Ectodermal cell (in vitro differentiated cells): Measurements from ENCODE around the gene SORBS2.

Experiments
- H3K27ac ChIP-seq: 2 replicates; pipeline ENCODE4 v1.7.0; 2013; ENCODE audit warnings: mild to moderate bottlenecking, low read depth, low read length; ENCODE audit not compliant: insufficient read depth, poor library complexity, severe bottlenecking
- H3K27me3 ChIP-seq: 2 replicates; pipeline ENCODE4 v1.7.0; 2013; ENCODE audit warnings: mild to moderate bottlenecking, low read length; ENCODE audit not compliant: insufficient read depth, control insufficient read depth, poor library complexity, severe bottlenecking
- H3K36me3 ChIP-seq: one replicate; pipeline ENCODE4 v1.7.0; 2013; ENCODE audit warnings: low read length; ENCODE audit not compliant: control insufficient read depth, insufficient read depth
- H3K4me1 ChIP-seq: one replicate; pipeline ENCODE4 v1.7.0; 2013; ENCODE audit warnings: low read length; ENCODE audit not compliant: control insufficient read depth, insufficient read depth
- H3K4me3 ChIP-seq: 2 replicates; pipeline ENCODE4 v1.7.0; 2013; ENCODE audit warnings: low read depth, low read length, control low read depth; ENCODE audit not compliant: insufficient read depth
- H3K9me3 ChIP-seq: 2 replicates; pipeline ENCODE4 v1.7.0; 2013; ENCODE audit warnings: mild to moderate bottlenecking, low read length, moderate library complexity; ENCODE audit not compliant: control insufficient read depth
- WGBS, 2 experiments: methylation state at CpG; one replicate each; pipeline ENCODE4 v1.1.7; 2013; ENCODE audit warnings: missing lambda C conversion rate in 2 of 2; 5-methylcytosine and 5-hydroxymethylcytosine counted together

SORBS2 gene

DNA sequence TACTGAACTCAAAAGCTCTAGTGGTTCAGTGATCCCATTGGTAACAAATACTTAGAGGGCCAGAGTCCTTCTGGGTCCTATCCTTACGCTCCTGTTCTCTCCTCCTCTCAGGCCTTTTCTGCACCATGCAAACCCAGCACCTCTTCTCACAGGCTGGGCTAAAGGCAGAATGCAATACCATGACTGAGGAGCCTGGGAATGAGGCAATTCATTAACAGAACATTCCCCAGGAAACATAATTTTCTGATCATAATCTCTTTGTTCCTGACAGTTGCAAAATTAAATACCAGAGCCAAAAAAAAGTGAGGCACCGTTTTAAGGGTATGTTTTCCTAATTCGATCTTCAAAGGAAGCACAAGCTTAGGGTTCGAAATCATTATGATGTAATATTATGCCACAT, 9.0 kb downstream of the SORBS2 start:
- no peak overlapping the region for H3K4me3 ChIP-seq
- no peaks in the 10 kb centered on the region for H3K36me3 ChIP-seq
- no peaks in the 10 kb centered on the region for H3K9me3 ChIP-seq
- no peaks in the 10 kb centered on the region for H3K4me1 ChIP-seq
- H3K27ac ChIP-seq: no peak overlapping the region
- 94 to 96% methylated on average over 3 of the region's 4 CpGs for WGBS, 2 experiments
- H3K27me3 ChIP-seq: no peaks in the 10 kb centered on the region

DNA sequence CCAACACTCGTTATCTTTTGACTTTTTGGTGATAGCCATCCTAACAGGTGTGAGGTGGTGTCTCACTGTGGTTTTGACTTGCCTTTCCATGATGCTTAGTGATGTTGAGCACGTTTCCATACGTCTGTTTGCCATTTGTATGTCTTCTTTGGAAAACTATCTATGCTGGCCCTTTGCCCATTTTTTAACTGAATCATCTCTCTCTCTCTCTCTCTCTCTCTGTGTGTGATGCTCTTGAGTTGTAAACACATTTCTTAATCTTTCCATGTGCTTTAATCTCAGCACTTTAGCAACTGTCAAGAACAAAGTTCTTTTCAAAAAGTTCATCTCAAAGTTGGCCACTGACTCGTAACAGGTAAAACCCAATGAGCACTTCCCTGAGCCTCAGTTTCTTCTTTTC, 10.5 kb downstream of the SORBS2 start:
- no peak overlapping the region for H3K27ac ChIP-seq
- no peaks in the 10 kb centered on the region for H3K4me1 ChIP-seq
- 94 to 96% methylated on average over 4 of the region's 4 CpGs for WGBS, 2 experiments
- H3K27me3 ChIP-seq: no peaks in the 10 kb centered on the region
- H3K36me3 ChIP-seq: no peaks in the 10 kb centered on the region
- H3K4me3 ChIP-seq: no peak overlapping the region
- H3K9me3 ChIP-seq: no peaks in the 10 kb centered on the region

DNA sequence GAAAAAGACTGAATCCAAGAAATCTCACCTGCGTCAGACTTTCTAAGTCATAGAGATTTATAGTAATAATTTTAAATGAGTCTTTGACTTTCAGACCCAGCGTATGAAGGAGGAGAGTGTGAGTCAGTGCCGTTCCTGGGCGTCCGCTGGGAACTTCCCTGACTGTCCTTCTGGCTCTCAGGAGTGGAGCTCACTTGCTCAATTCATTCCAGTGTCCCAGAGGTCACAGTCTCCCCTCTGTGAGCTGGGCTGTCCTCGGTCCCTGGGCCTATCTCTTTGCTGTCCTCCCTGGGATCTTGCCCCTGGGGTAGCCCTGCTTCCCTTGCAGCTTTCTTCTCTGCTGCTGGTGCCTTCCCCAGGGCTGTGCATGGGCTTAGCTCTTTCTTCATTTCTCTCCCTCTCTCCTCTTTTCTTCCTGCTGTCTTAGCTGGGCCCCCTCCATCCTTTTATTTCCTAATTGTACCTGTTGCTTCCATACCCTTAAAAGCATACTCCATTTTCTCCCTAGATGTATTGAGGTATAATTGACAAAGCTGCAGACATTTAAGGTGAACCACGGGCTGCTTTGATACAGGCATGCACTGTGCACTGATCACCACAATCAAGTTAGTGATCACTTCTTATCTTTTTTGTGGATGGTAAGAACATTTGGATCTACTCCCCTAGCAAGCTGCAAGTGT, 11.6 kb downstream of the SORBS2 start:
- no peaks in the 10 kb centered on the region for H3K27me3 ChIP-seq
- no peaks in the 10 kb centered on the region for H3K36me3 ChIP-seq
- H3K4me3 ChIP-seq: no peak overlapping the region
- 97% methylated on average over 6 to 7 of the region's 7 CpGs for WGBS, 2 experiments
- H3K4me1 ChIP-seq: no peaks in the 10 kb centered on the region
- no peaks in the 10 kb centered on the region for H3K9me3 ChIP-seq
- H3K27ac ChIP-seq: no peak overlapping the region

DNA sequence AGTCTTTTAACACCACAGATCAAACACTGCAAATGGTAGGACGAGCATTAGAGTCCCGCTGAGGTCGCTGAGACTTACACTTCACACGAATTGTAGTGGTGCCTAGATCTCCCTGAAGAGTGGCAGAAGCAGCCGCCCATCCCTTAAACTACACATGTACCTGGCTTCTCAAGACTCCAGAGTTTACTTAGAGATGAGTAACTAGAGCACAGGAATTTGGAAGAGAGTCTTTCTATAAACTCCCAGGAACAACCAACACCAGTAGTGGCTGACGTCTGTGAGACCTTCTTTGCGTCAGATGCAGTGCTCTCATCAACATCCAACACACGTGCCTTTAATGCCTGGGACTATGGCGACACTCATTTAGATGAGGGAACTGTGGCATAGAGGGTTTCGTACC, 12.6 kb downstream of the SORBS2 start:
- Histone ChIP-seq H3K4me1 (no peaks in the 10 kb centered on the region), H3K4me3 (no peak overlapping the region), H3K27me3 (no peaks in the 10 kb centered on the region), H3K36me3 (no peaks in the 10 kb centered on the region), H3K9me3 (no peaks in the 10 kb centered on the region), H3K27ac (no peak overlapping the region)
- 90 to 91% methylated on average over 10 of the region's 10 CpGs for WGBS, 2 experiments

DNA sequence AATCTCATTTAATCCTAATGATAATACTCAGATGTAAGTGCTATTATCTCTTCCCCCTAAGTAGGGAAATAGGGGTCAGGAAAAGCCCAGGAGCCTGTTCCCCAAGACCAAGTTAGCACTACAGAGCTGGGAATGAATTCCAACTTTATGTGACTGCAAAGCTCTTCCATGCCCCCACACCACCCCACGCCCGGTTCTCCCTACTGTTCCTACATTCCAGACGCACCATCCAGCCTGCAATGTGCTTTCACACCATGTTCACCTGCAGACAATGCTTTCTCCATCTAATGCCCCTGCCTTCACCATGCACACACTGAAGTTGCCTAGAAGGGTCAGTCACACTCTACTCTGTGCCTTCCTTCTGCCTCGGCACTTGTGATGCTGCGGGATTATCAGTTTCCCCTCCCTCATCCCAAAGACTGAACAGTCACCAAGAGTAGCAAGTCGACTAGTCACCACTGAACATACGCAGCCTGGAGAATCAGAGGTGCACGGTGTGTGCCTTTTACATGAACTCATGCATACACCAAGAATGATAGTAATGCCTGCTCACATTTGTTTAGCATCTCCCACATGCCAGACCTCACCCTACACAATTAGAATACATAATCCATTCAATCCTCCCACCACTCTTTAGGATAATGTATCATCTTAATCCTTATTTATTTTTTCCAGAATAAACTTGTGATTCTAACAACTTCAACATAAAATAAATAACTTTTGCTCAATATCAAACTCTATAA, 14.2 kb downstream of the SORBS2 start:
- Histone ChIP-seq H3K36me3 (no peaks in the 10 kb centered on the region), H3K27me3 (no peaks in the 10 kb centered on the region), H3K27ac (no peak overlapping the region), H3K4me1 (no peaks in the 10 kb centered on the region), H3K9me3 (no peaks in the 10 kb centered on the region), H3K4me3 (no peak overlapping the region)
- 79 to 81% methylated on average over 8 of the region's 8 CpGs for WGBS, 2 experiments

DNA sequence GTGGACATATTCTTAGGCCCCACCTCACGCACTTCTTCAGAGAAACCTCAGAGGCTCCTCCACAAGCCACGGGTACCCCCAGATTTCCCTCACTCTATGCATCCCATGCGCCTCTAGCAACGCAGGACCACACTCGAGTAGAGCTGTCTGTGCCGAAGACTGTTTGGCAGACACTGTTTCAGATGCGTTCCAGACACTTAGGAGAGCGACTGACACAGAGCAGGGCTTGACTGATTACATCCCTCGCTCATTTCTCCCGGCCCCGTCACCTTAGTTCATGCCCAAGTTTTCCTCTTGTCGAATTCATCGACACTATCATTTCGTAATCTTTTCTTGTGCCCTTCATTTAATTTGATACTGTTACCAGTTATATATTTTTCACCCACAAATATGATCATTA, 15.0 kb downstream of the SORBS2 start:
- H3K27me3 ChIP-seq: no peaks in the 10 kb centered on the region
- 86% methylated on average over 14 of the region's 14 CpGs for WGBS, 2 experiments

DNA sequence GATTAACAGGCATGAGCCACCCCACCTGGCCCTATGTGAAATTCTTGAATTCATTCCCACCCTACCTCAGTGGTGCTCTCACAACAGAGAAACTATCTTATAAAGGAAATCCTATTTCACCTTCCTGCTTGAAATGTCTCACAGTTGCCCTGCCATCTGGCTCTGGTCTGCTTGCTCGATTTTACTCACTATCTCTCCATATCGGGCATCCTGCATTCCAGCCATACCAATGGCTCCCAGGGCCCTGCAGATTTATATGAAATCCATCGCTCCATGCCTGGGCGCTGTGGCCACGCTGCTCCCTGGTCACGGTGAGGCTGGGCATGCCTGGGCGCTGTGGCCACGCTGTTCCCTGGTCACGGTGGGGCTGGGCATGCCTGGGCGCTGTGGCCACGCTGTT, 15.8 kb downstream of the SORBS2 start:
- Histone ChIP-seq H3K36me3 (no peaks in the 10 kb centered on the region), H3K4me1 (no peaks in the 10 kb centered on the region), H3K27me3 (no peaks in the 10 kb centered on the region), H3K27ac (no peak overlapping the region), H3K4me3 (no peak overlapping the region), H3K9me3 (no peaks in the 10 kb centered on the region)
- WGBS, 2 experiments: 93 to 94% methylated on average over 11 of the region's 11 CpGs

More for the DNA sequence above, 15.0 kb downstream of the SORBS2 start:
- H3K4me3 ChIP-seq: no peak overlapping the region
- no peak overlapping the region for H3K27ac ChIP-seq
- H3K36me3 ChIP-seq: no peaks in the 10 kb centered on the region
- H3K4me1 ChIP-seq: no peaks in the 10 kb centered on the region
- no peaks in the 10 kb centered on the region for H3K9me3 ChIP-seq

DNA sequence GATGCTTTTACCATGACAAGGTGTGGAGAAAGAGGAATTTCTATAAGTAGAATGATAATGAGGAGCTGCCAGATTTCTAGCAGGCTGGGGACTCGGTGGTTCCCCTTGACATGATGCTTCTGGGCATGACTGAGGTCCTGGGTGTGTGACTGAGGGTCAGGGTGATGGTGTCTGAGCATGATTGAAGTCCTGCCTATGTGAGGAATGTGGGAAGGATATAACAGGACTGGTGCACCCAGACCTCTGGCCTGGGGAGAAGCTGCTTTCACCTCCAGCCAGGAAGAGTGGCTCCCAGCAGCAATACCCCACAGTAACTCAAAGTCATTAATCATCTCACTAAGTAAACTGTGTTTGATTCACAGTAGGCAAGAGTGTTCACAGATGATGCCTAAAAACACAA, 17.4 kb downstream of the SORBS2 start:
- H3K27me3 ChIP-seq: no peaks in the 10 kb centered on the region
- H3K4me3 ChIP-seq: no peak overlapping the region
- no peaks in the 10 kb centered on the region for H3K36me3 ChIP-seq
- H3K27ac ChIP-seq: no peak overlapping the region
- H3K9me3 ChIP-seq: no peaks in the 10 kb centered on the region
- WGBS, 2 experiments: 88 to 94% methylated on average over 1 of the region's 1 CpG
- no peaks in the 10 kb centered on the region for H3K4me1 ChIP-seq

DNA sequence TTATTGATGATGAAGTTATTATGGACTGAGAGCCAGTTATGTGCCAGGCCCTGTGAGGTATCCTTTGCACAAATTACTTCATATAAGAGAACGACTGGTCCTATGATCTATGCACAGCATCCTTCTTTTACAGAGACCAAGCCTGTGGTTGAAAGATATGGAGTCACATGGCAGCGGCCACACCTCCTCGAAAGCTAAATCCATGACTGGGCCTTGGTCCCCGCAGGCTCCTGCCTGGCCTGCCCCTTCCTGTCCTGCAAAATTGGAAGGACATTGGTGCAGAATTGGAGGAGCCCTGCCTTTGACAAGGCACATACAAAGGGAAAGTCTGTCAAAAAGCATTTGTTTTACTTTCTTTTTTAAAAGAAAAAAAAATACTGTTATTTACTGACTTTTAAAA, 18.3 kb downstream of the SORBS2 start:
- 94 to 96% methylated on average over 4 of the region's 4 CpGs for WGBS, 2 experiments
- H3K4me3 ChIP-seq: no peak overlapping the region
- no peaks in the 10 kb centered on the region for H3K9me3 ChIP-seq
- no peaks in the 10 kb centered on the region for H3K27me3 ChIP-seq
- no peaks in the 10 kb centered on the region for H3K36me3 ChIP-seq
- H3K4me1 ChIP-seq: no peaks in the 10 kb centered on the region
- no peak overlapping the region for H3K27ac ChIP-seq

DNA sequence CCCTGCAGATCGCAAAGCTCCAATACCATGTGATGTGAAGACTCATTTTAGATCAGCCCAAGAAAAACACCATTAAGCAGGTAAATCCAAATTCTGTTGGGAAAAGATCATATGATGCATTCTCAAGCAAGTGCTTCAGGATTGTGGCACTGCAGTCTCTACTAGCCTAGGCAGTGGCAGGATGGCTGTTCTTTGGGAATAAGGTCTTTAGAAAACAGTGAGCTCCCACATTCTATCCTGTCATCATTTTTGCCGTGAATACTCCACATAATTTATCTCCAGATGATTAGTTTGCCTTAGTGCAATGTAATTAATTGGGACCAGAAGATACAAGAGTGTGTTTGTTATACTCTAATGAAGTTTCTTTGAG, 18.9 kb downstream of the SORBS2 start:
- no peaks in the 10 kb centered on the region for H3K4me1 ChIP-seq
- no peak overlapping the region for H3K27ac ChIP-seq
- no peak overlapping the region for H3K4me3 ChIP-seq
- H3K36me3 ChIP-seq: no peaks in the 10 kb centered on the region
- 94 to 100% methylated on average over 2 of the region's 2 CpGs for WGBS, 2 experiments
- H3K27me3 ChIP-seq: no peaks in the 10 kb centered on the region
- no peaks in the 10 kb centered on the region for H3K9me3 ChIP-seq
